SW 1271 (cell line): ENCODE measurements around the gene GAK.
"Not testable (repeated sequence)": the region's sequence is repeated elsewhere in the genome, so short reads cannot be mapped to it uniquely, and the experiment has no call there.

Source experiments
- DNase-seq, 2 experiments: peaks; one replicate each; lab custom pipeline; 2025; lab: John Stamatoyannopoulos, UW

Gene GAK

GRCh38 chr4:818106-818921, 113.8 kb downstream of the GAK start:
- DNase-seq = no peak

DNA sequence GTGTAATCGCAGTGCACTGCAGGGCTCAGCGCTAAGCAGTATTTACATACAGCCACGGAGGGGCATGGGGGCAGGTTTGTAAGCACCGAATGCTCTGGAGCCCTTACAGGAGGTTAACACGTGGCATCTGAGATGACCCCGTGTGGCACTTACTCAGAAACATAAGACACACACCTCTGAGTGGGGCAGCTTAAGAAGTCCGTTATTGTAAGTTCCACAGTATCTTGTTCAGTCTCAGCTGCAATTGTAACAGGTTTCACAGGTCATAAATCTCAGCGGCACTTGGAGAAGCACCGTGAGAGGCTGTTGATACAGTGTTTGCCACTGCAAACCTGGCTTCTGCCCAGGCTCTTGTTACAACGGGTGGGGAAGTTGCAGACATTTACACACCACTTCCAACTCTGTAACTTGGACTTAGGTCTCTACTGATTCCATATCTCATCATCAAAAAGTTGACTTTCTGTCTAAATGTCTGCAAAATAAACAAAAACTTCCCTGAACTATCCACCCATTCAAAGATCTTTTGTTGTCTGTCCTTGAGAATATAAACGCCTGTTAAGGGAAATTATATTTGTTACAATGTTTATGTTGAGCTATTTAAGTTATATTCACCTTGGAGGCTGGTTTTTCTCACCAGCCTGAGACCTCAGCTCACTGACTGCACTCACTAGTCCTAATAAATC, 116.5 kb downstream of the GAK start:
- no peak for DNase-seq

DNA sequence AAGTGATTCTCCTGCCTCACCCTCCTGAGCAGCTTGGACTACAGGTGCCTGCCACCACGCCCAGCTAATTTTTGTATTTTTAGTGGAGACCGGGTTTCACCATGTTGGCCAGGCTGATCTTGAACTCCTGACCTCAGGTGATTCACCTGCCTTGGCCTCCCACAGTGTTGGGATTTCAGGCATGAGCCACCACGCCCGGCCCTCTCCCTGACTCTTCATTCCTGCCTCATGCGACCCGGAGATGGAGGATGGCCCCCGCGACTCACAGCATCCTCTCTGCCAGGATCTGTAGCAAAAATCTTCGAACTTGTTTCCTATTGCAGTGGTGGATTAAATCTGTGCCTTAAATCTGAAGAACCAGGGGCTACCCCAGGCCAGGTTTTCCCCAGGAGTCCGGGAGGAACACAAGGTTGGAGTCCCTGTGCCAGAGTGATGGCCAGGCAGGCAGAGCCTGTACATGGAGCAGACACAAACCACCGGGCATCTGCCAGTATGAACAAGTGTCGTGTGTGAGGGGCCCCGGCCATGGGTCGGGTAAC, 117.7 kb downstream of the GAK start:
- no peak for DNase-seq

GRCh38 chr4:813900-814299, 118.2 kb downstream of the GAK start:
- no peak for DNase-seq

DNA sequence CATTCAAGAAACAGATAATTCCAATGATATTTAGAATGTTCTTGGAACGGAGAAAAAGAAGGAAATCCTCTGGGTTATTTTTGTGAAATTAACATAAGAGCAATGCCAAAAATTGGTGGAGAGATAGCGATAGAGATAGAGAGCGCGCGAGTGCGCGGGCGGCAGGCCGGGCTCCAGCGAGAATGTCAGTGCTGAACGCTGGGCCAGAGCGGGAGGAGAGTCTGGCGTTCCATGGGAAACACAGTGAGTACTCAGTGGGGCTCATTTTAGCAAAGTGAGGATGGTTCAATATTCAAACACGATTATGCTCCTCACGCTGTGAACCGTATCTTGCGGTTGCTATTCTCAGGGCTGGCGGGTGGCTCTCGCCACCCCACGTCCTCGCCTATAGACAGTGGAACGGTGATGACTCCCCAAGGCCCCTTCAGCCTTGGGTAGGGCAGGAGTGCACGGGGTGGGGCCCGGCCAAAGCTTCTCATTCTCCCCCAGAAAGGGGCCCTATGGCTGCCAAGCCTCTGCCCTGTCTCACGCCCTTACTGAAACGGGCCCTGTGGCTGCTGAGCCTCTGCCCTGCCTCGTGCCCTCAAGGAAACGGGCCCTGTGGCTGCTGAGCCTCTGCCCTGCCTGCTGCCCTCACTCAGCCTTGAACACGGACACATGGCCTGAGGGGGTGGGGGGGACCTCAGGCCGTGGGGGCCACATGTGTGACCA, 123.1 kb downstream of the GAK start:
- no peak for DNase-seq

- DNase-seq = no peak
Measured at GRCh38 chr4:807792-808191, 124.3 kb downstream of the GAK start.

- not testable (repeated sequence) for DNase-seq
Measured at GRCh38 chr4:806979-807378, 125.1 kb downstream of the GAK start.

DNA sequence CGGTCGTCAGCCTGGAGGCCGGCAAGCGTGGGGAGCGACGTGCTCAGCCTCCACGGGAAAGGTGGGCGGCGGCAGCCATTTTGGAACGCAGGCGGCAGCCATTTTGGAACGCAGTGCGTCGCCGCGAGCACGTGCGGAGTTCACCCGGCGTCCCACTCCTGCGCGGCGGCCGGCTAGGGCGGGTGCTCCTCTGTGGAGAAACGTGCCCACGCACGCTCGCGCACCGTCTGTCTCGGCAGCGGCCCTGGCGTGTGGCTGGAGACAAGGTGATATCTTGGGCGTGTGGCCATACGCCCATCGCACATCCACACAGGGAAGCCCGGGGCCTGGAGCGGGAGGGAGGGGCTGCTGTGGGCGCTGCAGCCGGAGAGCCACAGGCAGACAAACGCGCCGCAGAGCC, 127.3 kb downstream of the GAK start:
- DNase-seq = no peak

DNA sequence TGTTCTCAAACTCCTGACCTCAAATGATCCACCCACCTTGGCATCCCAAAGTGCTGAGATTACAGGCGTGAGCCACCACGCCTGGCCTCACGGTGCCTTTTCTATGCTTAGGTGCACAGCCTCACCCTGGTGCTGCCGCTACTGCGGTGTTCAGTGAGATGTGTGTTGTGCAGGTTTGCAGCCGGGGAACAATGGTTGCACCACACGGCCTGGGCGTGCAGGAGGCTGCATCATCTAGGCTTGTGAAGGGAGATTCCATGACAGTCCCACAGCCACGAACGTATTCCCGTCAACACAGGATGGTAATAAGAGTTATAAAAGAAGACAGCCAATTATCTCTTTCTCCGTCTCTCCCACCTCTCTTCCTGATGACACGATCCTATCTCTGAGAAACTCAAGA, 128.2 kb downstream of the GAK start:
- DNase-seq = no peak

GRCh38 chr4:801436-802124, 130.5 kb downstream of the GAK start:
- no peak for DNase-seq
